ENCODE results near the gene MAP1LC3B2.

Gene MAP1LC3B2

GRCh38 chr12:116542345-116542956, 16.7 kb upstream of the MAP1LC3B2 start:
- Histone ChIP-seq H3K36me3 (ENCODE audit: insufficient read depth, low read length) (no peaks in the 10 kb centered on the region), H3K9me3 (ENCODE audit: control insufficient read depth, insufficient read depth, low read length) (no peaks in the 10 kb centered on the region), H3K4me1 (ENCODE audit: insufficient read depth, low read length) (peaks cover 24% of the 10 kb centered on the region), H3K9ac (ENCODE audit: low read depth, low read length) (no peak overlapping the region)

GRCh38 chr12:116544656-116545055, 14.5 kb upstream of the MAP1LC3B2 start:
- peaks cover 21% of the 10 kb centered on the region for H3K4me1 ChIP-seq (ENCODE audit: insufficient read depth, low read length)
- H3K9ac ChIP-seq (ENCODE audit: low read depth, low read length) = no peak overlapping the region
- H3K9me3 ChIP-seq (ENCODE audit: control insufficient read depth, insufficient read depth, low read length) = no peaks in the 10 kb centered on the region
- no peaks in the 10 kb centered on the region for H3K36me3 ChIP-seq (ENCODE audit: insufficient read depth, low read length)

- H3K9me3 ChIP-seq (ENCODE audit: control insufficient read depth, insufficient read depth, low read length) = no peaks in the 10 kb centered on the region
- no peaks in the 10 kb centered on the region for H3K36me3 ChIP-seq (ENCODE audit: insufficient read depth, low read length)
- H3K4me1 ChIP-seq (ENCODE audit: insufficient read depth, low read length) = peaks cover 17% of the 10 kb centered on the region
- H3K9ac ChIP-seq (ENCODE audit: low read depth, low read length) = no peak overlapping the region
Measured at GRCh38 chr12:116545144-116545543, 14.0 kb upstream of the MAP1LC3B2 start.

GRCh38 chr12:116545936-116546335, 13.2 kb upstream of the MAP1LC3B2 start:
- H3K4me1 ChIP-seq (ENCODE audit: insufficient read depth, low read length) = peaks cover 17% of the 10 kb centered on the region
- no peak overlapping the region for H3K9ac ChIP-seq (ENCODE audit: low read depth, low read length)
- no peaks in the 10 kb centered on the region for H3K9me3 ChIP-seq (ENCODE audit: control insufficient read depth, insufficient read depth, low read length)
- H3K36me3 ChIP-seq (ENCODE audit: insufficient read depth, low read length) = no peaks in the 10 kb centered on the region

- H3K9ac ChIP-seq (ENCODE audit: low read depth, low read length) = no peak overlapping the region
- H3K36me3 ChIP-seq (ENCODE audit: insufficient read depth, low read length) = no peaks in the 10 kb centered on the region
- H3K9me3 ChIP-seq (ENCODE audit: control insufficient read depth, insufficient read depth, low read length) = no peaks in the 10 kb centered on the region
- peaks cover 13% of the 10 kb centered on the region; the same call in 1 of the 2 replicates for H3K4me1 ChIP-seq (ENCODE audit: insufficient read depth, low read length)
Measured at GRCh38 chr12:116547955-116548501, 11.2 kb upstream of the MAP1LC3B2 start.

GRCh38 chr12:116549993-116550392, 9.2 kb upstream of the MAP1LC3B2 start:
- H3K9ac ChIP-seq (ENCODE audit: low read depth, low read length) = no peak overlapping the region

GRCh38 chr12:116551151-116551550, 8.0 kb upstream of the MAP1LC3B2 start:
- Histone ChIP-seq H3K9ac (ENCODE audit: low read depth, low read length) (no peak overlapping the region), H3K9me3 (ENCODE audit: control insufficient read depth, insufficient read depth, low read length) (no peaks in the 10 kb centered on the region), H3K4me1 (ENCODE audit: insufficient read depth, low read length) (0 out of 2 replicates have a peak, but pooled peaks cover 6% of the 10 kb centered on the region), H3K36me3 (ENCODE audit: insufficient read depth, low read length) (no peaks in the 10 kb centered on the region)

More at GRCh38 chr12:116549993-116550392, 9.2 kb upstream of the MAP1LC3B2 start:
- Histone ChIP-seq H3K9me3 (ENCODE audit: control insufficient read depth, insufficient read depth, low read length) (no peaks in the 10 kb centered on the region), H3K4me1 (ENCODE audit: insufficient read depth, low read length) (peaks cover 9% of the 10 kb centered on the region; the same call in 1 of the 2 replicates), H3K36me3 (ENCODE audit: insufficient read depth, low read length) (no peaks in the 10 kb centered on the region)

GRCh38 chr12:116551619-116551951, 7.6 kb upstream of the MAP1LC3B2 start:
- no peaks in the 10 kb centered on the region for H3K36me3 ChIP-seq (ENCODE audit: insufficient read depth, low read length)
- H3K9ac ChIP-seq (ENCODE audit: low read depth, low read length) = no peak overlapping the region
- 0 out of 2 replicates have a peak, but pooled peaks cover 6% of the 10 kb centered on the region for H3K4me1 ChIP-seq (ENCODE audit: insufficient read depth, low read length)
- no peaks in the 10 kb centered on the region for H3K9me3 ChIP-seq (ENCODE audit: control insufficient read depth, insufficient read depth, low read length)

GRCh38 chr12:116551952-116552772, 7.0 kb upstream of the MAP1LC3B2 start:
- H3K4me1 ChIP-seq (ENCODE audit: insufficient read depth, low read length) = 0 out of 2 replicates have a peak, but pooled peaks cover 6% of the 10 kb centered on the region
- H3K9ac ChIP-seq (ENCODE audit: low read depth, low read length) = no peak overlapping the region
- H3K36me3 ChIP-seq (ENCODE audit: insufficient read depth, low read length) = no peaks in the 10 kb centered on the region
- H3K9me3 ChIP-seq (ENCODE audit: control insufficient read depth, insufficient read depth, low read length) = no peaks in the 10 kb centered on the region

DNA sequence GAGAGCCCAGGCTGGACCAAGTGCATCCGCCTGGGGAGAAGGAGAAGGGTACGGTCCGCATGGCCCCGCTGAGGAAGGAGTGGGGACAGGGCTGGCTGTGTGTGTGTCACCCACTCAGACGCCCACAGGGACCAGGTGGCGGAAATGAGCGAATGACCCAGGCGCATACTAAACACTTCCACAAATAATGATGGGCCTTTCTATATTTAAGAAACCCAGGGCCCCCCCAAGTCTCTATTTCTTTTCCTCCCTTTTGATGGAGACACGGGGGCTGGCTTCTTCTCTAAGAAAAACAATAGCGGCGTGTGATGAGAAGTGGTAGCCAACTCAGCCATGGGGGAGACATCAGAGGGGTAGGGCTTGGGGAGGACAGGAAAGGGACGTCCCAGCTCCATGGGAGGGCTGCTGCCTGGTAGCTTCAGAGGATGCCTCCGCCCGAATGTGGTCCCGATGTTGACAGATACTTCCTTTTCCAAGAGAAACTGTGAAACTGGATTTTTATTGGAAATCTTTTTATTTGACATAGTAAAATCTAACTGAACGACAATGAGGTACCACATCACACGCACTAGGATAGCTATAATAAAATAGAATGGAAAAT, 6.3 kb upstream of the MAP1LC3B2 start:
- Histone ChIP-seq H3K36me3 (ENCODE audit: insufficient read depth, low read length) (no peaks in the 10 kb centered on the region), H3K9me3 (ENCODE audit: control insufficient read depth, insufficient read depth, low read length) (no peaks in the 10 kb centered on the region), H3K9ac (ENCODE audit: low read depth, low read length) (no peak overlapping the region), H3K4me1 (ENCODE audit: insufficient read depth, low read length) (0 out of 2 replicates have a peak, but pooled peaks cover 2% of the 10 kb centered on the region)

- no peak overlapping the region for H3K9ac ChIP-seq (ENCODE audit: low read depth, low read length)
- peaks cover 10% of the 10 kb centered on the region for H3K4me1 ChIP-seq (ENCODE audit: insufficient read depth, low read length)
- no peaks in the 10 kb centered on the region for H3K9me3 ChIP-seq (ENCODE audit: control insufficient read depth, insufficient read depth, low read length)
- H3K36me3 ChIP-seq (ENCODE audit: insufficient read depth, low read length) = no peaks in the 10 kb centered on the region
Measured at GRCh38 chr12:116556356-116556952, 2.7 kb upstream of the MAP1LC3B2 start.

GRCh38 chr12:116556964-116557698, 2.0 kb upstream of the MAP1LC3B2 start:
- Histone ChIP-seq H3K9ac (ENCODE audit: low read depth, low read length) (no peak overlapping the region), H3K9me3 (ENCODE audit: control insufficient read depth, insufficient read depth, low read length) (no peaks in the 10 kb centered on the region), H3K36me3 (ENCODE audit: insufficient read depth, low read length) (no peaks in the 10 kb centered on the region), H3K4me1 (ENCODE audit: insufficient read depth, low read length) (peaks cover 10% of the 10 kb centered on the region)

DNA sequence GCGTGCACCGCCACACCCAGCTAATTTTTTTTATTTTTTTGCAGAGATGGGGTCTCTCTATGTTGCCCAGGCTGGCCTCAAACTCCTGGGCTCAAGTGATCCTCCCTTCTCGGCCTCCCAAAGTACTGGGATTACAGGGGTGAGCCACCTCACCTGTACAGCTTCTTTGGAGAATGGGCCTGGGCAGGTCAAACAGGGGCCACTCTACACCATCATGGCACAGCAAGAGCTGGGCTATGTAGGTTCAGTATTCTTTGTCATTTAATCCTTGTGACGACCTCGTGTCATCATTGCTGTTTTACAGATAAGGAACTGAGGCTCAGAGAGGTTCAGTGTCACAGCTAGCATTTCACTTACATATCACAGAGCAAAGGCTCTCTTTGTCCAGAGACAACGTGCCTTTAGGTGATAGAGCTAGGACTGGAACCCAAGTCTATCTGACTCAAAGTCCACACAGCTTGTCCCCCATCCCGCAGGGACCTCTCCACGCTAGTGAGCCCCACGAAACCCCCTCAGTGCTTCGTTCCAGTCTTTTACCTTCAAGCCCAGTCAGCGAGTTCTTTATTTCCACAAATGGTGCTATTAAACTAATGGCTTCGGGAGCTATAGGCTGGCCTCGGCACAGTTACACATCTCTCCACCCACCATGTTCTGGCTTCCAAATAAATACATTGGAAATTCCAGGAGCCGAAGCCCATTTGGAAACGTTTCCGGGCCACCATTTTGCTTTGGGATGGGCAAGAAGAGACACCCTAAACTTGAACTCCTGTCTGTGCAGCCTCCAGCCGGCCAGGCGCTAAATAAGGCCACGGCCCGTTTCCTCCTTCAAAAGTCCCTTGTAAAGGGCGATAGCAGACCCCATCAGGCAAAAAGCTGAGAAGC, 660 bp upstream of the MAP1LC3B2 start:
- peaks cover 5% of the 10 kb centered on the region; the same call in 1 of the 2 replicates for H3K9me3 ChIP-seq (ENCODE audit: control insufficient read depth, insufficient read depth, low read length)
- no peaks in the 10 kb centered on the region for H3K36me3 ChIP-seq (ENCODE audit: insufficient read depth, low read length)
- H3K4me1 ChIP-seq (ENCODE audit: insufficient read depth, low read length) = peaks cover 10% of the 10 kb centered on the region
- no peak overlapping the region for H3K9ac ChIP-seq (ENCODE audit: low read depth, low read length)
